Hepatic stellate cell (primary cell): ENCODE results near the gene C1QB.
"Not testable (repeated sequence)": the region's sequence is repeated elsewhere in the genome, so short reads cannot be mapped to it uniquely, and the experiment has no call there.

Source experiments
- DNase-seq: peaks from one replicate; pipeline ENCODE4 v3.0.0; 2011; ENCODE audit warnings: low spot score

Gene C1QB

GRCh38 chr1:22699681-22700520 lies 46.9 kb downstream of the C1QB start:
- DNase-seq, result no peak

GRCh38 chr1:22702296-22703085 lies 49.5 kb downstream of the C1QB start:
- DNase-seq, result no peak

GRCh38 chr1:22704440-22705067 lies 51.5 kb downstream of the C1QB start:
- peak; percentile 92 for DNase-seq

- no peak for DNase-seq
These were observed 52.5 kb downstream of the C1QB start for GRCh38 chr1:22705586-22705985.

GRCh38 chr1:22706100-22706499 lies 53.1 kb downstream of the C1QB start:
- DNase-seq, result not testable (repeated sequence)

- no peak for DNase-seq
These were observed 55.7 kb downstream of the C1QB start for GRCh38 chr1:22708777-22709176.

- no peak for DNase-seq
These were observed 56.2 kb downstream of the C1QB start for GRCh38 chr1:22709227-22709626.

GRCh38 chr1:22709891-22710700 lies 57.1 kb downstream of the C1QB start:
- peak; percentile 75 for DNase-seq

- DNase-seq, result peak; percentile 74
These were observed 57.6 kb downstream of the C1QB start, which contains the start of gene EPHB2 for GRCh38 chr1:22710701-22711049. Gene EPHB2, plus strand, starts transcription at chr1:22710839. Its CDS starts 144 bp downstream, at chr1:22710983.

- no peak for DNase-seq
These were observed 58.0 kb downstream of the C1QB start for GRCh38 chr1:22711071-22711470.
